Activated naive CD4-positive, alpha-beta T cell treated with anti-CD3 and anti-CD28 coated beads, Interleukin-2, amount 50 U/mL, for 24 hours (primary cell): ENCODE data around the gene ALX4.

Experiments used
- H3K27ac Mint-ChIP-seq: one replicate; pipeline ENCODE4 v1.8.0; 2021; ENCODE audit warnings: mild to moderate bottlenecking, mixed read lengths
- H3K27me3 Mint-ChIP-seq: one replicate; pipeline ENCODE4 v1.8.0; 2021; ENCODE audit warnings: mixed read lengths
- H3K36me3 Mint-ChIP-seq: one replicate; pipeline ENCODE4 v1.8.0; 2021; ENCODE audit warnings: mixed read lengths
- H3K4me1 Mint-ChIP-seq: one replicate; pipeline ENCODE4 v1.8.0; 2021; ENCODE audit warnings: mixed read lengths
- H3K4me3 Mint-ChIP-seq: one replicate; pipeline ENCODE4 v1.8.0; 2021; ENCODE audit warnings: mild to moderate bottlenecking, mixed read lengths
- H3K9me3 Mint-ChIP-seq: one replicate; pipeline ENCODE4 v1.8.0; 2021; ENCODE audit warnings: mixed read lengths

Gene ALX4

DNA sequence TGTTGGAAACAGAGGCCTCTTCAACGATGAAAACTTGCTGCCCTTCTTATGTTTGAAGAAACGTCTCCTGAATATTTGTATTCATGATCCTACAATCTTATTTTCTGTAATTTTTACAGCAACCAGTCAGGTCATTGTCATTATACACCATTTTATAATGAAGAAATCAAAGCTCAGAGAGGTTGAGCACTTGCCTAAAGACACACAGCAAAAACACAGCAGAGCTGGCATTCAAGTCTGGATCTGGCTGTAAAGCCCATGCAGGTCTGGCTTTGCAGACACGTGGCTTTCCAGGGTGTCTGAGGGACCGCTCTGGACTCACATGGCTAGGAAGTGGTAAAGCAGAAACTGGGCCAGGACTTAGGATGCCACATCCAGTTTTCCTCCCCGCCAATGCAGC, 15.8 kb upstream of the ALX4 start:
- Mint-ChIP-seq H3K36me3 (no peaks in the 10 kb centered on the region), H3K4me1 (peaks cover 2% of the 10 kb centered on the region), H3K27me3 (peaks cover 38% of the 10 kb centered on the region), H3K27ac (no peak overlapping the region), H3K4me3 (no peak overlapping the region), H3K9me3 (no peaks in the 10 kb centered on the region)

DNA sequence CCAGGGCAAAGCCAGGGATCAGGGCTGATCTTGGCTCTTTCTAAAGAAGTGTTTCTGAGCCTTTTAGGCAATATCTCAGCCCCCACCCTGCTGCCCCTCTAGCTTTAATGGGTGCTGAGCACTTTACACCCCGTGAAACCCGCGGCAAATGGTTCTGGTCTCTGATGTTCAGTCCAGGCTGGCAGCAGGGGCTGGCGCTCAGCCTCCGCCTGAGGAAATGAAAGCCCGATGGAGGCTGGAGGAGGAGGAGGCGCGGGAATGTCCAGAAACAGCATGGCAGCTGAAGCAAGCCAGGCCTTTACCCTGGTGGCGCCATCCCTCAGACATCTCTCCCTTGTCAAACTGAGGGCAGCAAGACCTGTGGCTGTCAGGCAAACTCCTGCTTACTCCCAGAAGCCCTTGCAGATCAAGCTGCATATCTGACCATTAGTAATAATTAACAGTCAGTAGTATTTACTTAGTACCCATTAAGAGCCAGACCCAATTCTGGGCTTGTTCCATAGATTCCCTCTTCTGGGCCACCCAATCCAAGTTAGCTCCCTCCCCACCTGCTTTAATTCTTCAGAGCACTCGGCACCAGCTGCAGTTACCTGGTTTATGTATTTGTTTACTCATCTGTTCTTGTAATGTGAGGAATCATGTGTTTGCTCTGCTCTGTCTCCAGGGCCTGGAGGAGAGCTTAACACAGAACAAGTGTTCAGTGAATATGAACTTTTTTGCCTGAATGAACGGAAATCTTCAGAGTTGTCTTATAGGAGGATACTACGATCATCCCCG, 15.0 kb upstream of the ALX4 start:
- Mint-ChIP-seq H3K36me3 (no peaks in the 10 kb centered on the region), H3K9me3 (no peaks in the 10 kb centered on the region), H3K4me1 (peaks cover 7% of the 10 kb centered on the region), H3K4me3 (no peak overlapping the region), H3K27me3 (peaks cover 42% of the 10 kb centered on the region), H3K27ac (no peak overlapping the region)

DNA sequence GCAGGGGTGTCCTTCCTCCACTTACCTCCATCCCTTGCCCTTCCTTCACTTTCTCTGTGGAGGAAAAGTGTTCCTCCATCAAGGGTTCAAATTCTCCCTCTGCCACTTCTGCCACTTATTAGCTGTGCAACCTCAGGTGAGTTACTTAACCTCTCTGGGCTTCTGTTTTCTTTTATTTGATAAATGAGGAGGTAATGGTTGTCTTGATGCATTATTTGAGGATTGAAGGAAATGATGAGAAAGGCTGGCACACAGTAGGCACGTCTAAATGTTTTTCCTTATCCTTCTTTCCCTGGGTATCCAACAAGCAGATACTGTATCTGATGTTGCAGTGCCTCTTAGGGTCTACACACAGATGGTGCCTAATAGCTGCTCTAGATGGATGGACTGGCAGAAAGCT, 14.3 kb upstream of the ALX4 start:
- H3K27me3 Mint-ChIP-seq, result peaks cover 47% of the 10 kb centered on the region

DNA sequence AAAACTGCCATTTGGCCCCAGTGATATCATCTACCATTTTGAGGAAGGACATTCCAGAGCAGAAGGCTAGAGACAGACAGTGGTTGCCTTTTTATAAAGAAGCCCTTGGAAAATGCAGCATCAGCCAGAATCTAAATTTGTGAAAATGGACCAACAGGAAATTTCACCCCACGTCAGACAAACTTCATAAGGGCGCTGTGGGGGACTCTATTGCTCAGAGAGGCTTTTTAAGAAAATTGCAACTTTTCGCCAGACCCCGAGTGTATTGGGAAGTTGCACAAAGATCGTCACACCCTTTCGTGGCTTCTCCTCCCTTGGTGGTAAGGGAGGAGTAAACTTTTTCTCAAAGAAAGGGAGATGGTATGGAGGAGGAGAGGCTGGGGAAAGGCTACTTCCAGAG, 12.3 kb upstream of the ALX4 start:
- H3K4me1 Mint-ChIP-seq, result peaks cover 12% of the 10 kb centered on the region
- H3K36me3 Mint-ChIP-seq, result no peaks in the 10 kb centered on the region
- no peak overlapping the region for H3K4me3 Mint-ChIP-seq
- no peaks in the 10 kb centered on the region for H3K9me3 Mint-ChIP-seq
- H3K27ac Mint-ChIP-seq, result no peak overlapping the region
- peaks cover 54% of the 10 kb centered on the region for H3K27me3 Mint-ChIP-seq

More for the DNA sequence above, 14.3 kb upstream of the ALX4 start:
- H3K36me3 Mint-ChIP-seq, result no peaks in the 10 kb centered on the region
- H3K4me1 Mint-ChIP-seq, result peaks cover 12% of the 10 kb centered on the region
- H3K27ac Mint-ChIP-seq, result no peak overlapping the region
- H3K9me3 Mint-ChIP-seq, result no peaks in the 10 kb centered on the region
- no peak overlapping the region for H3K4me3 Mint-ChIP-seq

DNA sequence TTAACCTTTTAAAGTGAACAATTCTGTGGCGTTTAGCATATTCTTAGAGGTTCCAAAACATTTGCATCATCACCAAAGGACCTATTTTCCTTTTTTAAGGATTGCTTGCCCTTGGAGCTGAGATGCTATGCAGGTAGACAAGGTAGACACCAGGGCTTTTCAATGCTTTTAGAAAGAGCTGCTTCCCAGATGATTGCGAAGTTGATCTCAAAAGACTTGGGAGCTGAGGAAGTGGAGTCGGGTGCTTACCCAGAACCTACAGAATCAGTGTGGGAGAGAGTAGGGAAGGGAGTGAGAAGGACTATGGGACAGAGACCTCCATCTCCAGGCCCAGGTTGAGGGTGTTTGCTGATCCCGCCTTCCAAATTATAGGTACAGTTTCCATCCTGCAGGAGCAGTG, 11.1 kb upstream of the ALX4 start:
- no peak overlapping the region for H3K27ac Mint-ChIP-seq
- H3K36me3 Mint-ChIP-seq, result no peaks in the 10 kb centered on the region
- H3K4me3 Mint-ChIP-seq, result no peak overlapping the region
- no peaks in the 10 kb centered on the region for H3K9me3 Mint-ChIP-seq
- H3K4me1 Mint-ChIP-seq, result peaks cover 12% of the 10 kb centered on the region
- peaks cover 52% of the 10 kb centered on the region for H3K27me3 Mint-ChIP-seq

DNA sequence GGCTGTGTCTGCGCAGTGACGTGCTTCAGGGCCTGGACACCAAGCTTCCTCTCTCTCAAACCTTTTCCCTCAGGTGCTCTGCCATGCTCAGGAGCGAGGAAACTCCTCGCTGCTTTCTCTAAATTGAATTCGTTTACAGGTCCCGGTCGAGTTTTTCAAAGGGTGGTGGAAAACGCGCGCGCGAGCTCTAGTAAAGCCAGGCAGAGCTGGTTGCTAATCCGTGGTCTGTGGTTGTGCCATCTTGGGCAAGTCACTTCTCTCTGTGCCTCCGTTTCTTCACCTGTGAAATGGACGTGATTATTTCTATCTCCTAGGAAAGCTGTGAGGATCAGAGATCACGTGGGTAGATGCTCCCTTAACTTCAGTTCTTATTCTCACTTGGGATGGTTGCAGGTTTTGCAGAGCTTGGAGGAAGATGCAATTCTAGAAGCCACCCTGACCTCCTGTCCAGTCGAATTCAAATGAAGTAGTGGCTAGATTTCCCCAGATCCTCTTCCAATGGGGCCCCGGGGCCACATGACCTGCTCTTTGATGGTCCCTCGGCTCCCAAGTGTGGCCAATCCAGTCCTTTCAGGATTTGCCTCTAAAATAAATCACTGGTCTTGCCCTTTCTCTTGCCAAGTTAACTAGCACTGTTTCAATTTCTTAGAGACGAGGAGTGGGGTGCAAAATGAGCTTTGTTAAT, 10.5 kb upstream of the ALX4 start:
- H3K4me3 Mint-ChIP-seq, result no peak overlapping the region
- H3K27me3 Mint-ChIP-seq, result peaks cover 55% of the 10 kb centered on the region
- H3K4me1 Mint-ChIP-seq, result peaks cover 16% of the 10 kb centered on the region
- no peaks in the 10 kb centered on the region for H3K9me3 Mint-ChIP-seq
- no peak overlapping the region for H3K27ac Mint-ChIP-seq
- no peaks in the 10 kb centered on the region for H3K36me3 Mint-ChIP-seq

DNA sequence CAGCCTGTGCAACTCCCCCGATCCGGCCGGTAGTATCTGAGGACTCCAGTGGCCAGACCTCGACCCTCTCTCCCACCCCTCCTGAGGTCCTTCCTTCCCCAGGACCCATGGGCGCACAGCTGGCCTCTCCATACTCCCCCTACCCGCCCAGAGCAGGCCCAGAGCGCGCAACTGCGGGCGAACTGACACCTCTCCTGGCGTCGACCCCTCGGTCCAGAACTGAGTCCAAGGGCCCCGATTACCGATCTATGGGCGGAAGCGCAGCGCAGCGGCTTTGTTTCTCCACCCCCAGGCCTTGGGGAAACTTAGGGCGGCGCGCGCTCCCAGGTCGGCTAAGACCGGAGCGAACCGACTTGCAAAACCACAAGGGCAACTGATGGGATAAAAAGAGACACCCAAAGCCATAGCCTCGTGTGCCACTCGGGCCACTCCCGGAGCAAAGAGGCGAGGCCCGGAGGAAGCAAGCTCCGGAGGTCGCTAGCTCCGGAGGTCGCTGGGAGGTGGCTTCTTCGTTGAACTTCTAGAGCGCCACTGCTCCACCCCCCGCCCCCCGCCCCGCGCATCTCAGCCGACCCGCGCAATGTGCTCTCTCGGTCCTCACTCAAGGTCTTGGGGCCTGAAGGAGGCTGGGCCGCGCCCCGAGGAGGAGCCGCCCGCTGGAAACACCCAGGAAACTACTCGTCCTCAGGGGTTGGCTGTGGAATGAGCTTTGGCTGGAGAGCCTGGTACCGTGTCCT, 9.8 kb upstream of the ALX4 start:
- no peak overlapping the region for H3K4me3 Mint-ChIP-seq
- H3K27ac Mint-ChIP-seq, result no peak overlapping the region
- H3K4me1 Mint-ChIP-seq, result peaks cover 18% of the 10 kb centered on the region
- H3K9me3 Mint-ChIP-seq, result no peaks in the 10 kb centered on the region
- H3K27me3 Mint-ChIP-seq, result peaks cover 62% of the 10 kb centered on the region
- H3K36me3 Mint-ChIP-seq, result no peaks in the 10 kb centered on the region

DNA sequence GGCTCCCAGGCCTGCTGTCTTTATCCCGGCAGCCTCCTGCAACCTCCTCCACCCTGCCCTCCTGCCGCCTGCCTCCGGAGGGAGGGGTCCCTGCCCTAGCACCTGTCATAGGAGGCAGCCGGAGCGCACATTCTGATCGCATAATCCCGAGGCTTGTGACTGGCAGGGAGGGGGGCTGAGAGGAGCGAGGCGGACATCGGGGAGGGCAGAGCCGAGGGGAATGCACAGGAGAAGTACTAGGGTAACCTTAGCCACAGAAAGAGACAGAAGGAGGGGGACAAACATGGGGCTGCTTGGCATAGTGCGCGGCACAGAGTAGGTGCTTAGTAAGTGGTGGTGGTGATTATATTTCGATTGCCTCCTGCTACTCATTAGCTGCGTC, 9.2 kb upstream of the ALX4 start:
- H3K27me3 Mint-ChIP-seq, result peaks cover 64% of the 10 kb centered on the region
- peaks cover 18% of the 10 kb centered on the region for H3K4me1 Mint-ChIP-seq
- H3K4me3 Mint-ChIP-seq, result no peak overlapping the region
- no peaks in the 10 kb centered on the region for H3K36me3 Mint-ChIP-seq
- no peaks in the 10 kb centered on the region for H3K9me3 Mint-ChIP-seq
- no peak overlapping the region for H3K27ac Mint-ChIP-seq

DNA sequence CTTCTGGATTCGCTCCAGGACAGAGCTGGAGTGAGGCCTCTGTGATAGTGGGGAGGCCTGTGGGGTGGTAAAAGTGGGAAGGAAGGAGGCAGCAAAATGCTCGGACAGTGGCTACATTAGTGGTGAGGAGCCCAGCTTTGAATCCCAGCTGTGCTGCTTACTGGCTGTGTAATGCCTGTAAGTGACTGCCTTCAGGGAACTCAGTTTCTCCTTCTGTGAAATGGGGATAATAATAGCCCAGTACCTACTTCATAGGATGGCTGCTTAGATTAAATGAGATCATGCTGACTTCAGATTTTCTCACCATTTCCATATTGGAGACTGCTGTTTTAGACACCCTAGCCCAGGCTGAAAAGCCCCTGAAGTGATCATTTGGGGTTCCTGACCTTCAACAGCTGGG, 8.4 kb upstream of the ALX4 start:
- Mint-ChIP-seq H3K27me3 (peaks cover 69% of the 10 kb centered on the region), H3K27ac (no peak overlapping the region), H3K9me3 (no peaks in the 10 kb centered on the region), H3K4me1 (peaks cover 18% of the 10 kb centered on the region), H3K4me3 (no peak overlapping the region), H3K36me3 (no peaks in the 10 kb centered on the region)

DNA sequence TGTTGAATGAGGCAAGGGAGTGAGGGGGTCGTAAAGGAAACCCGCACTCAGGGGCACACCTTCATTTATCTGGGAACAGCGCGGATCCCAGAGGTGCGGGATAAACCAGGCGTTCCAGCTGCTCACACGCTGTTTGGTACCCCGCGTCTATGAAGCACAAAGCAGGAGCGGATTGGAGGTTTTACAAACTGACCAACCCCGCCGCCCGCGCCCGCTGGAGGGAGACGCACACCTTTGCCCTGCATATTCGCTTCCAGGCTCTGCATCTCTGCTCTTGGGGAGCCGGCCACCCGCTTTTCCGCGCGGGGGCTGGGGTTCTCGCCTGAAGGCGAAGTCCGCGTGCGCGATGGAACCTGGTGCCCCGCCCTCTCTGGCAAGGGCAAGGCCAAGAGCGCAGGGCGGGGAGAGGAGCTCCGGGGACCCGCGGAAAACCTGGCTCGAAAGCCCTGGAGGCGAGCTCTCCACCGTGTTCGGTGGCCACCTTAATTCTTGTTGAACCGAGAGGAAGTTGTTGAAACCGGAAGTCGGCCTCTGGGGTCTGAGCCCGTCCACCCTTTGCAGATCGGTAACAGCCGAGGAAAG, 6.8 kb upstream of the ALX4 start:
- peak overlapping the region; percentile 61 for H3K4me3 Mint-ChIP-seq
- no peak overlapping the region for H3K27ac Mint-ChIP-seq
- H3K9me3 Mint-ChIP-seq, result no peaks in the 10 kb centered on the region
- H3K36me3 Mint-ChIP-seq, result no peaks in the 10 kb centered on the region
- H3K4me1 Mint-ChIP-seq, result peaks cover 18% of the 10 kb centered on the region
- peaks cover 69% of the 10 kb centered on the region for H3K27me3 Mint-ChIP-seq

DNA sequence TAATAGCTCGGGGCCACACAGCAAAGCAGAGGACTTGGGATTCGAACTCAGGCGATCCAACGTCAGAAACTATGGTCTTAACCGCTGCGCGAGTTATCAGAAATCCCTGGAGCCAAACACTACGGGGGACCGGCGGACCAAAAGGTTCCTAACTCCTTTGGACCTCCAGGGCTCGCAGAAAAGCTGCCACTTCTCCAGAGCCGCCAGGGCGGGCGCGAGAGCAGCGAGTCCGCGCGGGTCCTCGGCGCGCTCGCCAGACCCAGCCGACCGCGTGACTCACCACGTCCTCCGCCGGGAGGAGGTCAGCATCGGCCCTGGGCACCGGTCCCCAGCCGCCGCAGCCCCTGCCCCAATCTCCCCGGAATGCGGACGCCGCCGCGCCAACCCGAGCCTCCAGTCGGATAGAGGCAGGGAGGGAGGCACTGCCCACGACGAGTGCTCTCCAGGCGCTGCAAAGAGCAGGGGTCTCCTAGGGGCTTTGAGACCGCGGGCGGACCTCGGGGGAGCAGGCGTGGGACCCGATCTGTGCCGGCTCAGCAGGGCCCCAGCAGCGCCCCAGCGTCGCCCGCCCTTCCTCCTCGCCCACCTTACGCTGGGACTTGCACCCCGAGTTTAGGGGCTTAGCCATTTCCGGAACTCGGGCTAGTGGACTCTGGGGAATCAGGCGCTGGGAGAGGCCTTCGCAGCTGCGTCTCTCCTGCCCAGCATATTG, 6.2 kb upstream of the ALX4 start:
- H3K9me3 Mint-ChIP-seq, result no peaks in the 10 kb centered on the region
- H3K36me3 Mint-ChIP-seq, result no peaks in the 10 kb centered on the region
- H3K27ac Mint-ChIP-seq, result no peak overlapping the region
- H3K27me3 Mint-ChIP-seq, result peaks cover 66% of the 10 kb centered on the region
- H3K4me3 Mint-ChIP-seq, result peak overlapping the region; percentile 61
- peaks cover 18% of the 10 kb centered on the region for H3K4me1 Mint-ChIP-seq

DNA sequence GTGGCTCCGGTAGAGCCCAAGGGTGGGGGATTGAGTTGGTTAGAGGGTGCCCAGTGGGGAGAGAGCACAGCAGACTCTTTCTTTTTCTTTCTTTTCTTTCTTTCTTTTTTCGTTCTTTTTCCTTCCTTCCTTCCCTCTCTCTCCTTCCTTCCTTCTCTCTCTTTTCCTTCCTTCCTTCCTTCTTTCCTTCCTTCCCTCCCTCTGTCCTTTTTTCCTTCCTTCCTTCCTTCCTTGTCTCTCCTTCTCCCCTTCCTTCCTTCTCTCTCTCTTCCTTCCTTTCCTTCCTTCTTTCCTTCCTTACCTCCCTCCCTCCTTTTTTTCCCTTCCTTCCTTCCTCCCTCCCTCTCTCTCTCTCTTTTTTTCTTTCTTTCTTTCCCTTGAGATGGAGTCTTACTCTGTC, 4.8 kb upstream of the ALX4 start:
- Mint-ChIP-seq H3K4me1 (peaks cover 14% of the 10 kb centered on the region), H3K9me3 (no peaks in the 10 kb centered on the region), H3K27ac (no peak overlapping the region), H3K4me3 (no peak overlapping the region), H3K27me3 (peaks cover 62% of the 10 kb centered on the region), H3K36me3 (no peaks in the 10 kb centered on the region)

DNA sequence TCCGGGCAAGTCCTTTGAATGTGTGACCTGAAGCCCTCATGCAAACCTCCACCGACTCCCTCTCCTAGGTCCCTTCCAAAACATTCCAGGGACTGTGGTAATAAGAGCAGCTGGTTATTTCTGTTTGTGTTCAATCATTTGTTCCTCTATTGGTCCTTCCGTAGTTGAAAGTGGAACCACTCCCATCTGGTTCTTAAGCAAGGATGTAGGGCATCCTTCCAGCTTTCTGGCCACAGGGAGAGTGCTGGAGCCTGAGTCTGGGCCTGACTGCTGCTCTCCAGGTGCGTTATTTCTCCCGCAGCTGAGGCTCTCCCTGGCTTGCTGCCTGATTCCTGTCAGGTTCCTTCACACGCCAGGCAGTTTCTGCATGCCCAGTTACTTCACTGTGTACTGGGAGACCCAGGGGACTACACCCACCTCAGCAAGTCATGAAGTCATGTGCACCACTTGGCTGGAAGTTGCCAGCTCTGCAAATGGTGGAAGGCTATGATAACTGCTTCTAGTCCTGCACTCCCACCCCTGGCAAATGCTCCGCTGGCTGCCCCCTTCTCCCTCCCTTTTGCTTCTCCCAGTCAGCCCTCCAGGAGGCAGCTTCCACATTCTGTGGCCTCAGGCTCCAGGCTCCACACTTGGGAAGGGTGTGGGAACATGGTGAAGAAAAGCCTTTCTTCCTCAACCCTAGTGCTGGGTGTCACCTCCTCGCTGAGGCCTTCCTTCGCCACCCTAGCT, 4.0 kb upstream of the ALX4 start:
- Mint-ChIP-seq H3K4me3 (no peak overlapping the region), H3K9me3 (no peaks in the 10 kb centered on the region), H3K27me3 (peaks cover 59% of the 10 kb centered on the region), H3K4me1 (peaks cover 10% of the 10 kb centered on the region), H3K27ac (no peak overlapping the region), H3K36me3 (no peaks in the 10 kb centered on the region)

DNA sequence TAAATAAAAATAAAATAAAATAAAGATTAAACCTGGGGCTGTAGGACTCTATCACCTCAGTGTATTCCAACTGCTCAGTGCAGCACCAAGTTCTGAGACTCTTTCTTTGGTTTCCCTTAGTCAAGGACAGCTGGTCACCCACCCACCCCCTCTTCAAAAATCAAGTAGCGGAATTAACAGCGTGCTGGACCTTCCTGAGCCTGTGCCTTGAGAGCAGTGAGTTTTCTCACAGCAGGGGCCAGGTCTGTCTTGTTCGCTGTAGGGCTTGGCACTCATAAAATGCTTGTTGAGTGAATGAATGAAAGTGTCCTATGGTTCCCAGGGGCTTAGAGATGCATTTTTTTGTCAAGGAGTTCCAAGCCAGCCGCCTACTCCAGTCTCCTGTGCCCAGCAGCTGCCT, 2.9 kb upstream of the ALX4 start:
- no peak overlapping the region for H3K27ac Mint-ChIP-seq
- no peaks in the 10 kb centered on the region for H3K36me3 Mint-ChIP-seq
- no peaks in the 10 kb centered on the region for H3K9me3 Mint-ChIP-seq
- H3K4me3 Mint-ChIP-seq, result no peak overlapping the region
- peaks cover 10% of the 10 kb centered on the region for H3K4me1 Mint-ChIP-seq
- peaks cover 59% of the 10 kb centered on the region for H3K27me3 Mint-ChIP-seq
